T-helper 22 cell (primary cell): ENCODE results near the gene GTF2H4.
"Not testable (repeated sequence)": the region's sequence is repeated elsewhere in the genome, so short reads cannot be mapped to it uniquely, and the experiment has no call there.

Experiments
- DNase-seq: peaks from one replicate; pipeline ENCODE4 v3.0.0-alpha.2; 2020; ENCODE audit warnings: low read depth

GTF2H4 gene

GRCh38 chr6:30926644-30927043, 18.6 kb downstream of the GTF2H4 start:
- DNase-seq, result no peak

GRCh38 chr6:30927080-30927479, 19.1 kb downstream of the GTF2H4 start:
- DNase-seq, result not testable (repeated sequence)

- no peak for DNase-seq
Measured at GRCh38 chr6:30928677-30929076, 20.7 kb downstream of the GTF2H4 start.

- no peak for DNase-seq
Measured at GRCh38 chr6:30930506-30930905, 22.5 kb downstream of the GTF2H4 start.

- no peak for DNase-seq
Measured at GRCh38 chr6:30931272-30931671, 23.3 kb downstream of the GTF2H4 start.

GRCh38 chr6:30931969-30932645, 24.1 kb downstream of the GTF2H4 start, which contains the start of gene SFTA2:
TSS of gene SFTA2 (minus strand) at chr6:30932170. CDS start at chr6:30932096, 74 bp downstream.
- DNase-seq, result no peak

GRCh38 chr6:30932665-30933365, 24.8 kb downstream of the GTF2H4 start:
- no peak for DNase-seq

- DNase-seq, result no peak
Measured at GRCh38 chr6:30935018-30935417, 27.0 kb downstream of the GTF2H4 start.

- DNase-seq, result no peak
Measured at GRCh38 chr6:30937265-30937664, 29.3 kb downstream of the GTF2H4 start.

GRCh38 chr6:30938730-30939129, 30.7 kb downstream of the GTF2H4 start:
- DNase-seq, result no peak

- no peak for DNase-seq
Measured at GRCh38 chr6:30939473-30939872, 31.5 kb downstream of the GTF2H4 start.

- DNase-seq, result no peak
Measured at GRCh38 chr6:30940361-30940986, 32.5 kb downstream of the GTF2H4 start, which contains the start of gene MUCL3. TSS of gene MUCL3 (plus strand) at chr6:30940973. CDS start at chr6:30941000, 27 bp downstream.

GRCh38 chr6:30942338-30943060, 34.5 kb downstream of the GTF2H4 start:
- no peak for DNase-seq

- no peak for DNase-seq
Measured at GRCh38 chr6:30944051-30944450, 36.0 kb downstream of the GTF2H4 start.

- DNase-seq, result no peak
Measured at GRCh38 chr6:30945281-30945680, 37.3 kb downstream of the GTF2H4 start.

GRCh38 chr6:30947231-30947630, 39.2 kb downstream of the GTF2H4 start:
- DNase-seq, result no peak

GRCh38 chr6:30948811-30949210, 40.8 kb downstream of the GTF2H4 start:
- no peak for DNase-seq

- no peak for DNase-seq
Measured at GRCh38 chr6:30951907-30952469, 44.0 kb downstream of the GTF2H4 start.

GRCh38 chr6:30954631-30955366, 46.8 kb downstream of the GTF2H4 start:
- DNase-seq, result no peak

GRCh38 chr6:30955367-30956042, 47.5 kb downstream of the GTF2H4 start:
- peak; percentile 18 for DNase-seq

- DNase-seq, result no peak
Measured at GRCh38 chr6:30957716-30958115, 49.7 kb downstream of the GTF2H4 start.
